Heart left ventricle (tissue), 16 donors: Measurements from ENCODE around the gene SLC6A7. TPM values are rescaled to one million over a fixed set of nuclear protein-coding genes. Genes with fewer than 3 reads are reported as not detected.

Experiments
- ATAC-seq, 4 donors: fragments of 200-7000 bp; cut with Tn5 transposase; one replicate each; pipeline ENCODE4 v1.9.1; 2020 to 2022; ENCODE audit warnings: moderate library complexity in 4 of 4, mild to moderate bottlenecking in 3 of 4, moderate number of reproducible peaks in 1 of 4
- DNase-seq, 5 donors: peaks; one replicate each; pipeline ENCODE4 v3.0.0-alpha.2; 2020
- H3K27ac ChIP-seq, 12 donors: fragments of 200-600 bp; sonication (generic) in 4 of 12; one replicate each; pipeline versions ENCODE4 v1.5.0 to v1.8.0; 2016 to 2022; ENCODE audit warnings: mild to moderate bottlenecking in 2 of 12
- H3K27me3 ChIP-seq, 9 donors: fragments of 200-600 bp; sonication (generic) in 2 of 9; one replicate each; pipeline versions ENCODE4 v1.5.1 to v1.8.0; 2016 to 2022; ENCODE audit warnings: mild to moderate bottlenecking in 3 of 9
- H3K36me3 ChIP-seq, 9 donors: fragments of 200-600 bp; sonication (generic) in 2 of 9; one replicate each; pipeline versions ENCODE4 v1.5.0 to v1.8.0; 2018 to 2022; ENCODE audit warnings: mild to moderate bottlenecking in 2 of 9
- H3K4me1 ChIP-seq, 12 donors: fragments of 200-600 bp; sonication (generic) in 4 of 12; one replicate each; pipeline versions ENCODE4 v1.5.0 to v1.8.0; 2016 to 2022; ENCODE audit warnings: mild to moderate bottlenecking in 3 of 12
- H3K4me3 ChIP-seq, 12 donors: fragments of 200-600 bp; sonication (generic) in 4 of 12; one replicate each; pipeline versions ENCODE4 v1.5.0 to v1.8.0; 2017 to 2022; ENCODE audit warnings: mild to moderate bottlenecking in 9 of 12, moderate library complexity in 4 of 12
- H3K9me3 ChIP-seq, 12 donors: fragments of 200-600 bp; sonication (generic) in 4 of 12; one replicate each; pipeline versions ENCODE4 v1.5.0 to v1.8.0; 2016 to 2022; ENCODE audit warnings: mild to moderate bottlenecking in 1 of 12
- POLR2A ChIP-seq, 2 donors: fragments of 450-650 bp; IDR thresholded peaks; one replicate each; pipeline ENCODE4 v1.6.1; 2017; ENCODE audit warnings: antibody characterized with exemption in 2 of 2, mild to moderate bottlenecking in 2 of 2, moderate library complexity in 2 of 2
- WGBS, 4 donors: extraction: QIAGEN DNeasy Blood & Tissue Kit in 2 of 4; methylation state at CpG; one replicate each; pipeline versions ENCODE4 v1.1.5 to v1.1.7; 2013 to 2018; 5-methylcytosine and 5-hydroxymethylcytosine counted together
- intact Hi-C, 10 donors: fragments of 100-400 bp; cut with DNase I; formaldehyde crosslinking; loops; one replicate each; pipeline versions ENCODE4 v1.11.1 to v1.14.2; 2022
- polyA plus RNA-seq, 2 donors: library from polyadenylated mRNA; stranded (reverse); fragments of 200-250 nt; gene quantifications; one replicate each; pipeline ENCODE4 v1.2.3, GENCODE V29; 2013
- total RNA-seq, 9 donors: library from RNA; depleted of rRNA in 2 of 9; stranded (reverse); fragments of >200 nt in 2 of 9; fragmentation: NEBNext Ultra II Directional in 3 of 9; extraction: Animal tissue kit (Norgen Biotek cat#: 25700) in 3 of 9; gene quantifications; one replicate each; pipeline versions ENCODE4 v1.1.0 to v1.2.4, GENCODE V29; 2016 to 2023
- TF ChIP-seq, protein P1 (sequence below), 12 donors: fragments of 200-600 bp; sonication (generic) in 4 of 12; IDR thresholded peaks; one replicate each; pipeline versions ENCODE4 v1.5.0 to v1.8.0; 2018 to 2022; ENCODE audit warnings: antibody characterized with exemption in 12 of 12, mild to moderate bottlenecking in 5 of 12
- donor health status: ischemic (EF 13 %, LVEDD 7.1; RV severe dilation, severe dysfunction).
- donor health status: healthy with polysubstance abuse.
- donor health status: DM: no; HTN: yes; CAD: no.
- donor health status: DM: no; HTN: no; CAD: no.
- donor health status: ischemic (EF 25% LVEDD 6.9; RV normal size, moderate dysfunction).
- donor health status: ischemic (EF 25% LVEDD 5.7; RV mildly dilated, moderate dysfunction).
- donor health status: healthy.
- donor health status: DM: yes; HTN: yes; CAD: no.
- donor health status: ischemic (EF 35%, LVEDD 5.7; RV mildly dilated, moderate dysfunction).
- donor health status: nonischemic (EF 11% LVEDD 7.7; RV severe dilation, severe dysfunction).
- donor health status: DM: yes; HTN: yes; CAD: no.
- donor health status: PGD.
- donor health status: ischemic (EF 29% LVEDD 5.4; RV normal size, mild dysfunction).
- donor health status: nonischemic (EF 23%, LVEDD 6.1; RV moderate dilation, normal function).

SLC6A7 gene
- total and polyA plus RNA-seq, 11 donors, result not detected

DNA sequence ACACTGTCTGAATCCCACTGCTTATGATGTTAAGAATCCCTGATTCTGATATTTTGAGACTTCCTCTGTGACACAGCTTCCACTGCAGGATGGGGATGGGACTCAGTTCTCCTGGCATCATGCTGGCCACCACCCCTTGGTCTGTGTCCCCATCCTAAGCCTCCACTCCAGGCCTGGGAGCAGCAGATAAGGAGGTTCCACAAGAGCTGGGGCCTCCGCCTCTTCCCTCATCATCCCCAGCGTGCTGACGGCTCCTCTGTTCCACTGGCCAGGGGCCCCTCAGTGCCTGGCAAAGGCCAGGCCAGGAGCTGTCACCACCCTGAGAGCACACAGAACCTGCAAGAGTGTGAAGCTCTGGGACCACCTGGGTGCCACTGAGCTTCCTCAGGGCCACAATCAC lies 59.1 kb downstream of the SLC6A7 start:
- H3K4me3 ChIP-seq, result no peak overlapping the region
- H3K4me1 ChIP-seq, result peaks cover 0 to 29% (median 7%) of the 10 kb centered on the region in 12 donors
- intact Hi-C loops, result loop anchor here in 1 of 10 donors (10.0 kb wide), 1 partner anchor 106 kb away; the partner anchor contains the start of gene TCOF1
- DNase-seq (peak in 1 of 5 donors; percentile 26), ATAC-seq (no peak)
- H3K27me3 ChIP-seq, result no peaks in the 10 kb centered on the region
- no peaks in the 10 kb centered on the region for H3K9me3 ChIP-seq
- TF ChIP-seq, protein P1, sequence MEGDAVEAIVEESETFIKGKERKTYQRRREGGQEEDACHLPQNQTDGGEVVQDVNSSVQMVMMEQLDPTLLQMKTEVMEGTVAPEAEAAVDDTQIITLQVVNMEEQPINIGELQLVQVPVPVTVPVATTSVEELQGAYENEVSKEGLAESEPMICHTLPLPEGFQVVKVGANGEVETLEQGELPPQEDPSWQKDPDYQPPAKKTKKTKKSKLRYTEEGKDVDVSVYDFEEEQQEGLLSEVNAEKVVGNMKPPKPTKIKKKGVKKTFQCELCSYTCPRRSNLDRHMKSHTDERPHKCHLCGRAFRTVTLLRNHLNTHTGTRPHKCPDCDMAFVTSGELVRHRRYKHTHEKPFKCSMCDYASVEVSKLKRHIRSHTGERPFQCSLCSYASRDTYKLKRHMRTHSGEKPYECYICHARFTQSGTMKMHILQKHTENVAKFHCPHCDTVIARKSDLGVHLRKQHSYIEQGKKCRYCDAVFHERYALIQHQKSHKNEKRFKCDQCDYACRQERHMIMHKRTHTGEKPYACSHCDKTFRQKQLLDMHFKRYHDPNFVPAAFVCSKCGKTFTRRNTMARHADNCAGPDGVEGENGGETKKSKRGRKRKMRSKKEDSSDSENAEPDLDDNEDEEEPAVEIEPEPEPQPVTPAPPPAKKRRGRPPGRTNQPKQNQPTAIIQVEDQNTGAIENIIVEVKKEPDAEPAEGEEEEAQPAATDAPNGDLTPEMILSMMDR (IDR thresholded peaks at IDR 0.05), result no peak
- no peak for TF ChIP-seq POLR2A (IDR thresholded peaks at IDR 0.05)
- 85 to 93% (median 90%) methylated on average over 3 of the region's 3 CpGs for WGBS, 4 donors
- H3K36me3 ChIP-seq, result no peaks in the 10 kb centered on the region
- no peak overlapping the region for H3K27ac ChIP-seq

DNA sequence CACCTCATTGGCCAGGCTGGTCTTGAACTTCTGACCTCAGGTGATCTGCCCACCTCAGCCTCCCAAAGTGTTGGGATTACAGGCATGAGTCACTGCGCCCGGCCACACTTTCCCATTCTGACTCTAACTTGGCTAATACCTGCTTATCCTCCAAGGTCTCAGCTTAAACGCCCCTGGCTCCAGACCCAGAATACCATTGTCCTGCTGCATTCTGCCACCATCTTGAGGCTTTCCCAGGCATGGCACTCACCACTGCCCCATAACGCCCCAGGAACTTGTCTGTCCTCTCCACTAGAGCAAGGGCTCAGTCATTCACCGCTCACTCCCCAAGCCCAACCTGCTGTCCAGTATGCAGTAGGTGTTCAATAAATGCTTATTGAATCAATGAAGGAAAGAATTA lies 59.9 kb downstream of the SLC6A7 start:
- intact Hi-C loops, result loop anchor here in 1 of 10 donors (10.0 kb wide), 1 partner anchor 105 kb away; the partner anchor contains the start of gene TCOF1
- H3K27me3 ChIP-seq, result no peaks in the 10 kb centered on the region
- no peak for ATAC-seq
- no peak for TF ChIP-seq POLR2A (IDR thresholded peaks at IDR 0.05)
- TF ChIP-seq, protein P1 (IDR thresholded peaks at IDR 0.05), result no peak
- no peak overlapping the region for H3K27ac ChIP-seq
- no peak overlapping the region for H3K4me3 ChIP-seq
- 89 to 94% (median 92%) methylated on average over 5 of the region's 5 CpGs for WGBS, 4 donors
- H3K9me3 ChIP-seq, result no peaks in the 10 kb centered on the region
- peak in 1 of 5 donors; percentile 14 for DNase-seq
- no peaks in the 10 kb centered on the region for H3K36me3 ChIP-seq
- H3K4me1 ChIP-seq, result peaks cover 0 to 28% (median 7%) of the 10 kb centered on the region in 12 donors

DNA sequence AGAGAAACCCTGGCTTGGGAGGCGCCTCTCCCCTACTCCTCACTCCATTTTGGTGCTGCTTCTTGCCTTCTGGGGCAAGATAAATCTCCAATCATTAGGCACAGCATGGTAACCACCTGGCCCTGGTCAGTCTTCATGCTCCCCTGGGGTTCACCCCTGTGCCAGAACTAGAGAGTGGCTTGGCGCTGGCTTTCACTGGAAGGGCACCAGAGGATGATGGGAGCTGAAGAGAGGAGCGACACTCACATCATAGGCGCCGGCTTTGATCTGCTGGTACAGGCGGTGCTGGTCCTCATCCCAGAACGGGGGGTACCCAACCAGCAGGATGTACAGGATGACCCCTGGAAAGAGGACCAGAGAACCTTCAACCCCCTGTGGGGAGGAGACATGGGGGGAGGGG lies 61.6 kb downstream of the SLC6A7 start:
- peaks cover 0 to 15% (median 0%) of the 10 kb centered on the region in 12 donors for H3K4me1 ChIP-seq
- H3K4me3 ChIP-seq, result no peak overlapping the region
- peak in 1 of 5 donors; percentile 33 for DNase-seq
- intact Hi-C loops, result no loop called here
- no peaks in the 10 kb centered on the region for H3K36me3 ChIP-seq
- TF ChIP-seq POLR2A (IDR thresholded peaks at IDR 0.05), result no peak
- TF ChIP-seq, protein P1 (IDR thresholded peaks at IDR 0.05), result no peak
- no peaks in the 10 kb centered on the region for H3K27me3 ChIP-seq
- no peak for ATAC-seq
- no peaks in the 10 kb centered on the region for H3K9me3 ChIP-seq
- WGBS, 4 donors, result 90 to 99% (median 91%) methylated on average over 7 of the region's 7 CpGs
- no peak overlapping the region for H3K27ac ChIP-seq

DNA sequence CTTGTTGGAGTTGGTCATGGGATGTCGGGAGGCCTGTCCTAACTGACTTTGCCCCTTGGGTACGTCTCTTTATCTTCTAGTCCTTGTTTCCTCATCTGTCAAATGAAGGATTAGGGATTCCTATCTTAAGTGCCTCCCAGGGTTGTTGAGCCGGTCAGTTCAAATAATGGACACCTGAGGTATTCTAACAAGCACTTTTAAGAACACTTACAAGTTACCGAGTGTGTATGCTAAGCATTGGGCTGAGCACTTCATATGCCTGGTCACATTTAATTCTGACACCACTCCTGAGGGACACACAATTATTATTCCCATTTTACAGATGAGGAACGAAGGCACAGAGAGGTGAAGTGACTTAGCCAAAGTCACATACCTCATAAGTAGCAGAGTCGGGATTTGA lies 62.6 kb downstream of the SLC6A7 start:
- no peaks in the 10 kb centered on the region for H3K27me3 ChIP-seq
- H3K4me3 ChIP-seq, result no peak overlapping the region
- no peaks in the 10 kb centered on the region for H3K9me3 ChIP-seq
- no peak for TF ChIP-seq POLR2A (IDR thresholded peaks at IDR 0.05)
- TF ChIP-seq, protein P1 (IDR thresholded peaks at IDR 0.05), result no peak
- no peaks in the 10 kb centered on the region for H3K36me3 ChIP-seq
- intact Hi-C loops, result no loop called here
- H3K27ac ChIP-seq, result no peak overlapping the region
- no peak for DNase-seq
- ATAC-seq, result no peak
- peaks cover 0 to 10% (median 0%) of the 10 kb centered on the region in 12 donors for H3K4me1 ChIP-seq
- 80 to 89% (median 86%) methylated on average over 6 of the region's 6 CpGs for WGBS, 4 donors
